ENCODE results near the gene SHOX. TPM values are rescaled to one million over a fixed set of nuclear protein-coding genes. Genes with fewer than 3 reads are reported as not detected.

The SHOX gene
- total RNA-seq, 3 donors from 2014 or later = 0.12 to 0.22 TPM; not detected in 1

DNA sequence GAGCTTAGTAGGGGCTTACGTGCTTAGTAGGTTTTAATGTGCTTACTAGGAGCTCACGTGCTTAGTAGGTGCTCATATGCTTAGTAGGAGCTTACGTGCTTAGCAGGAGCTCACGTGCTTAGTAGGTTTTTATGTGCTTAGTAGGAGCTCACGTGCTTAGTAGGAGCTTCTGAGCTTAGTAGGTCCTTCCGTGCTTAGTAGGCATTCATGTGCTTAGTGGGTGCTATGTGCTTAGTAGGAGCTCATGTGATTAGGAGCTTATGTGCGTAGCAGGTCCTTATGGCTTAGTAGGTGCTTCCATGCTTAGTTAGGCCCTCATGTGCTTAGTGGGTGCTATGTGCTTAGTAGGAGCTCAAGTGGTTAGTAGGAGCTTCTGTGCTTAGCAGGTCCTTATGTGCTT is 59.4 kb downstream of the SHOX start:
- Histone ChIP-seq H3K36me3 (ENCODE audit: low read depth) (no peaks in the 10 kb centered on the region), H3K4me3 (no peak overlapping the region), H3K9me3 (peaks cover 3% of the 10 kb centered on the region), H3K4me1 (ENCODE audit: low read depth) (no peaks in the 10 kb centered on the region)
- intact Hi-C loops (cut with DNase I, micrococcal nuclease) = no loop called here
- DNase-seq (no peak), ATAC-seq (no peak)
- TF ChIP-seq, protein P1, sequence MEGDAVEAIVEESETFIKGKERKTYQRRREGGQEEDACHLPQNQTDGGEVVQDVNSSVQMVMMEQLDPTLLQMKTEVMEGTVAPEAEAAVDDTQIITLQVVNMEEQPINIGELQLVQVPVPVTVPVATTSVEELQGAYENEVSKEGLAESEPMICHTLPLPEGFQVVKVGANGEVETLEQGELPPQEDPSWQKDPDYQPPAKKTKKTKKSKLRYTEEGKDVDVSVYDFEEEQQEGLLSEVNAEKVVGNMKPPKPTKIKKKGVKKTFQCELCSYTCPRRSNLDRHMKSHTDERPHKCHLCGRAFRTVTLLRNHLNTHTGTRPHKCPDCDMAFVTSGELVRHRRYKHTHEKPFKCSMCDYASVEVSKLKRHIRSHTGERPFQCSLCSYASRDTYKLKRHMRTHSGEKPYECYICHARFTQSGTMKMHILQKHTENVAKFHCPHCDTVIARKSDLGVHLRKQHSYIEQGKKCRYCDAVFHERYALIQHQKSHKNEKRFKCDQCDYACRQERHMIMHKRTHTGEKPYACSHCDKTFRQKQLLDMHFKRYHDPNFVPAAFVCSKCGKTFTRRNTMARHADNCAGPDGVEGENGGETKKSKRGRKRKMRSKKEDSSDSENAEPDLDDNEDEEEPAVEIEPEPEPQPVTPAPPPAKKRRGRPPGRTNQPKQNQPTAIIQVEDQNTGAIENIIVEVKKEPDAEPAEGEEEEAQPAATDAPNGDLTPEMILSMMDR (IDR thresholded peaks at IDR 0.05) = no peak

DNA sequence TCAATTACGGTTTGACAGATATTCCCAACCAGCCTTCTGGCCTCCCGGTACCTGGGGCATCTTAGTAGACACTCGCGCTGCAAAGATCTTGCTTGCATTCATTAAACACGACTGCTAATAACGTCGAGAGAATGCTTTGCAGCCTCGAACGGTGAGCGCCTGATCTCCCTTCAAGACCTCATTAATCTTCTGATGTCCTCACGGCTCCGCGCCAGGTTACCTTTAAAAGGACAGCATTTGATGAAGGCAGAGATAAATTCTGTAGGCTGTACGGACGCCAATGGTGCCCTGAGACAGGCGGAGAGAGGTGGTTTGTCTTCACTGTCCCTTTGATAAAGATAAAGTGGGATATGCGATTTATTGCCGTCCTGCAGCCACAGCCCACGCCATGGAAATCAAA is 64.2 kb downstream of the SHOX start:
- ATAC-seq (no peak), DNase-seq (no peak)
- intact Hi-C loops (cut with DNase I, micrococcal nuclease) = no loop called here
- H3K36me3 ChIP-seq (ENCODE audit: low read depth) = no peaks in the 10 kb centered on the region
- TF ChIP-seq, protein P1 (IDR thresholded peaks at IDR 0.05) = no peak
- H3K4me1 ChIP-seq (ENCODE audit: low read depth) = no peaks in the 10 kb centered on the region
- H3K4me3 ChIP-seq = no peak overlapping the region
- H3K9me3 ChIP-seq = peaks cover 15% of the 10 kb centered on the region

GRCh38 chrX:698206-698605 is 67.6 kb downstream of the SHOX start:
- no peak overlapping the region for H3K4me3 ChIP-seq
- no peak for DNase-seq
- TF ChIP-seq, protein P1 (IDR thresholded peaks at IDR 0.05) = no peak
- intact Hi-C loops (cut with DNase I, micrococcal nuclease) = no loop called here
- no peak for ATAC-seq
- H3K36me3 ChIP-seq (ENCODE audit: low read depth) = no peaks in the 10 kb centered on the region
- H3K9me3 ChIP-seq = peaks cover 17% of the 10 kb centered on the region
- H3K4me1 ChIP-seq (ENCODE audit: low read depth) = no peaks in the 10 kb centered on the region

- ATAC-seq = no peak
- Histone ChIP-seq H3K4me3 (no peak overlapping the region), H3K36me3 (ENCODE audit: low read depth) (no peaks in the 10 kb centered on the region), H3K4me1 (ENCODE audit: low read depth) (no peaks in the 10 kb centered on the region), H3K9me3 (peaks cover 13% of the 10 kb centered on the region)
- TF ChIP-seq, protein P1 (IDR thresholded peaks at IDR 0.05) = no peak
- intact Hi-C loops (cut with DNase I, micrococcal nuclease) = no loop called here
- DNase-seq = no peak
Measured at GRCh38 chrX:700936-701335, 70.3 kb downstream of the SHOX start.

GRCh38 chrX:701673-702072 is 71.1 kb downstream of the SHOX start:
- Histone ChIP-seq H3K4me1 (ENCODE audit: low read depth) (no peaks in the 10 kb centered on the region), H3K9me3 (peaks cover 11% of the 10 kb centered on the region), H3K36me3 (ENCODE audit: low read depth) (no peaks in the 10 kb centered on the region), H3K4me3 (no peak overlapping the region)
- TF ChIP-seq, protein P1 (IDR thresholded peaks at IDR 0.05) = no peak
- DNase-seq = no peak
- no peak for ATAC-seq
- intact Hi-C loops (cut with DNase I, micrococcal nuclease) = no loop called here

DNA sequence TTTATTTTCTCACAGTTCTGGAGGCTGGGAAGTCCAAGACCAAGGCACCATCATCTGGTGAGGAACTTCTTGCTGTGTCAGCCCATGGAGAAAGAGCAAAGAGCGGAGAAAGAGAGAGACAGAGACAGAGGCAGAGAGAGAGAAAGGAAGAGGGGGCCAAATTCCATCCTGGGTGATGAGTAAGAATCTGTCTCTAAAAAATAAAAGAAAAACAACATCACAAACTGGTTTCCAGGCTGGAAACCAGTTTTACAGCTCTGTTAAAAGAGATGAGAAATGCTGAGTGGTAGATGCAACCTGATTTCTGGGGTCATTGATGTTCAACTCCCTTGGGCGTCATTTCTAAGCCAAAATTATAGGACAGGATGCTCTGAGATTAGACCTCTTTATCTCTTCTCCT is 72.9 kb downstream of the SHOX start:
- intact Hi-C loops (cut with DNase I, micrococcal nuclease) = no loop called here
- ATAC-seq = no peak
- TF ChIP-seq, protein P1 (IDR thresholded peaks at IDR 0.05) = no peak
- peaks cover 19% of the 10 kb centered on the region for H3K9me3 ChIP-seq
- DNase-seq = no peak
- no peaks in the 10 kb centered on the region for H3K36me3 ChIP-seq (ENCODE audit: low read depth)
- no peaks in the 10 kb centered on the region for H3K4me1 ChIP-seq (ENCODE audit: low read depth)
- no peak overlapping the region for H3K4me3 ChIP-seq
